ENCODE measurements around the gene LEFTY2.
A peak's percentile ranks its signal among the peaks of the same experiment; 100 is the strongest.
"Not testable (repeated sequence)": the region's sequence is repeated elsewhere in the genome, so short reads cannot be mapped to it uniquely, and the experiment has no call there.

Gene LEFTY2

GRCh38 chr1:225953315-225953714 lies 12.3 kb upstream of the LEFTY2 start:
- DNase-seq (ENCODE audit: low read depth) = no peak

- no peak for DNase-seq (ENCODE audit: low read depth)
Observed at GRCh38 chr1:225950905-225951497, 10.0 kb upstream of the LEFTY2 start.

GRCh38 chr1:225949041-225949440 lies 8.0 kb upstream of the LEFTY2 start:
- DNase-seq (ENCODE audit: low read depth) = no peak

- no peak for DNase-seq (ENCODE audit: low read depth)
Observed at GRCh38 chr1:225946803-225947202, 5.8 kb upstream of the LEFTY2 start.

GRCh38 chr1:225946082-225946620 lies 5.1 kb upstream of the LEFTY2 start:
- DNase-seq (ENCODE audit: low read depth) = no peak

GRCh38 chr1:225945564-225945963 lies 4.5 kb upstream of the LEFTY2 start:
- no peak for DNase-seq (ENCODE audit: low read depth)

- no peak for DNase-seq (ENCODE audit: low read depth)
Observed at GRCh38 chr1:225944951-225945350, 3.9 kb upstream of the LEFTY2 start.

- DNase-seq (ENCODE audit: low read depth) = no peak
Observed at GRCh38 chr1:225944387-225944786, 3.4 kb upstream of the LEFTY2 start.

DNA sequence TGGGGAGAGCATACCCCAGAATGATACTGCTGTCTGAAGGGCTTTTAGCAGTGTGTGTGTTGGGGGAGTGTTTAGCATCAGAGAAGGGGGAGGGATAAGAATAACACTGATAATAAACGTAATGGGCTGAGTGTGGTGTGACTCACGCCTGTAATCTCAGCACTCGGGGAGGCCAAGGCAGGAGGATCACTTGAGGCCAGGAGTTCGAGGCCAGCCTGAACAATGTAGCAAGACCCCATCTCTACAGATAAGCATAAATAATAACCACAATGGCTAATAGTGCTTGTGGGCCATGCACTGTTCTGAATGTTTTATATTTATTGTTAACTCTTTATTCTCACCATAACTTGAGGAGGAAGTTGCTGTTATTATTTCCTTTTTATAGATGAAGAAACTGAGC lies 2.6 kb upstream of the LEFTY2 start:
- DNase-seq (ENCODE audit: low read depth) = no peak

- DNase-seq (ENCODE audit: low read depth) = no peak
Observed at GRCh38 chr1:225942574-225942973, 1.6 kb upstream of the LEFTY2 start.

DNA sequence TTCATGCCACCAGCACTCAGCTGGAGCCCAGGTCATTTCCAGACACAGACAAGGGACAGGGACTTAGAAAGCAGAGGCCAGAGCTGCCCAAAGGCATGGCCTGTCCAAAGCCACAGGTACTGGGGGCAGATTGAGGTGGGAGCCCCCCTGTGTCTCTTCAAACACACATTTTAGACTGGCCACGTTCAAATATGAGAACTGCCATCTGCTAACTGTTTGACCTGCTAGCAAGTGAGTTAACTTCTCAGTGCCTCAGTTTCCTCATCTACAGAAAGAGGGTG lies 862 bp upstream of the LEFTY2 start:
- DNase-seq (ENCODE audit: low read depth) = no peak

DNA sequence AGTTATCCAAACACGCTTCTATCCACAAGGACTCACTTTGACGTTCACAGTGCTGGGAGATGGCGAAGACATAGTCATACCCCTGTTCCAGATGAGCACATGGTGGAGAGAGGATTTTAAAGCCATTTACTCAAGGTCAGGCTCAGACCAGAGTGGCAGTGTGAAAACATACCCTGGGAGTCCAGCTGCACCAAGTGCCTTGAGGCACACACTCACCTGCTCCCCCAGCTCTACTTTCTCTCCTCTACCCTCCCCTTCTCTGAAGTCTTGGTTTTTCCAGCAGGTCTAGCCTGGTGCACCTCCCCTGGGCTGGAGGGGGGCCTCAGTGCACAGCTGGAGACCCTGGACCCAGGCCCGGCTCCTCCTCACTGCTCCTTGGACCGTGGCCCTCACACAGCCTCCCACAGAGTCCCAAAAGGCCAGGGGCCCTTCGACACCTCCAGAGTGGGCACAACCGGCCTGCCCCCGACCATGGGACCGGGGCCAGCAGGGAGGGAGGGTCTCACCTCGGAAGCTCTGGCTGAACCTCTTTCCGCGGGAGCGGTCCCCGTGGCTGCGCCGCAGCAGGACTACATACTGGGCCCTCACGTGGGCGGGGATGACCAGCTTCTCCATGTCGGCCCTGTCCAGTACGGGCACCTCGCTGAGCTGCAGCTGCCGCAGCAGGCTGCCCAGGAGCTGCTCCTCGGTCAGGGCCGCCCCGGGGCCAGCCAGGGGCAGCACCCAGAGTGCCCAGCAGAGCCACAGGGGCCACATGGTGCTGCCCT lies 452 bp downstream of the LEFTY2 start:
- DNase-seq (ENCODE audit: low read depth) = no peak

DNA sequence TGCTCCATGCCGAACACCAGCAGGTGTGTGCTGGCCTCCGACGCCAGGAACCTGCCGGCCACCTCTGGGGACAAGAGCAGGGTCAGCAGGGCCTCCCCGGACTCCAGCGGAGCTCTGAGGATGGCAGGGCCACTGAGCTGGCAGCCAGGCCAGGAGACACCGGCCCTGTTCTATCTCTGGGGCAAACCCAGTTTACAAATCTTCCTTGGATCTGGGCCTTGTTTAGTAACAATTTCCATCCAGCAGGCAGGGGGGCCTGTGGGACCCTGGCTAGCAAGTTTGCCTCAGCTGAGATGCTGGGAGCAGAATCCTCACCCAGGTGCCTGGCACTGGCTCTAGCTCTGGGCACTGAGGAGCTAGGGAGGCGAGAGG lies 1.1 kb downstream of the LEFTY2 start:
- DNase-seq (ENCODE audit: low read depth) = not testable (repeated sequence)

DNA sequence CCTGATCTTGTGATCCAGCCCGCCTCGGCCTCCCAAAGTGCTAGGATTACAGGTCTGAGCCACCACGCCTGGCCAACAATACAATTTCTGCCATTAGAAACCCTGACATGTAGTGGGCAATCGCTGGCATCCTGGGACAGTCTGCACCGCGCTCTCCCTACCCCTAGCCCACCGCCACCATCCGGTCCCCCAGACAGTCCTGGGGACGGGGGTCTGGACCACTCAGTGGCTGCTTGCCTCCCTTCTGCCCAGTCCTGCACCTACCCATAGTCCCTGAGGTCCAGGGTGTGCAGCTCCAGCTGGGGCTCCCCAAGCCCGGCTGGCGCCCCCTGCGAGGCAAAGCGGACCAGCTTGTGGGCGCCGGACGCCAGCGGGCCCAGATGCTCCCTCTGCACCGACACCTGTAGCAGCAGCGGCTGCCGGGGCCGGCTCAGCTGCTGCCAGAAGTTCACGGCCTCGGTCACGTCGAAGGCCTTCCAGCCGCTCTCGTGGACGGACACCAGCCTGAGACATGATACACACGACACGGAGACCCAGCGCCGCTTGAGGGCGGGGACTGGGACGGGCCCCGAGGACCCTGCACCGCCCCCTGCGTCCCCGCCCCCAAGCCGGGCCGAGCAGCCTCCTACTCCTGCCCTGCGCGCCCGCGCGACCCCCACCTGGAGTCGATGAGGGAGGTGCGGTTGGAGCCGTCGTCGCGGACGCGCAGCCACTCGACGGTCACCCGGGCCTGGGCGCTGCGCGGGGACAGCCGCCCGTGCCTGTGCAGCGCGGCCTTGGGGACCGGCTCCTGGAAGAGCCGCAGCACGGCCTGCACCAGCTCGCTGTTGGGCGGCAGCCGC lies 1.7 kb downstream of the LEFTY2 start:
- DNase-seq (ENCODE audit: low read depth) = not testable (repeated sequence)

- DNase-seq (ENCODE audit: low read depth) = no peak
Observed at GRCh38 chr1:225937048-225937968, 3.7 kb downstream of the LEFTY2 start.

DNA sequence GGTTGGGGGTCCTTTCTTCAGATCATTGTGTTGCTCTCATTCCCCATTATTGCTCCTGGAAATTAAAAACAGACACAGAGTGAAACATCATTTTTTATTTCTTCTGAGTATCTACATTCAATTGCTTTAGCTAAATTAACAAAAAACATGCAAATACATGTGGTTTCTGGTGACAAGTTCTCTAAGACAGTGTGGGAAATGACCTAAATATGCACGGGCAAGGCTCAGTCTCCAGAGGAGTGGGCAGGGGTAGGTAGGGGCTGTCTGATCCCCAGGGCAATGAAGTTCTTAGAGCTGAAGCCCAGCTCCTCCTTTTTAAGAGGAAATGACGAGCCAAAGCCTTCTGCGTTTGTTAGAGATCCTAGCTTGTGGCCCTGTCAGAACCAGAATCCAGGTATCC lies 4.5 kb downstream of the LEFTY2 start:
- DNase-seq (ENCODE audit: low read depth) = no peak

GRCh38 chr1:225936086-225936485 lies 4.9 kb downstream of the LEFTY2 start:
- not testable (repeated sequence) for DNase-seq (ENCODE audit: low read depth)

GRCh38 chr1:225934711-225935110 lies 6.3 kb downstream of the LEFTY2 start:
- no peak for DNase-seq (ENCODE audit: low read depth)

- DNase-seq (ENCODE audit: low read depth) = peak; percentile 30
Observed at GRCh38 chr1:225933072-225933471, 7.9 kb downstream of the LEFTY2 start.

DNA sequence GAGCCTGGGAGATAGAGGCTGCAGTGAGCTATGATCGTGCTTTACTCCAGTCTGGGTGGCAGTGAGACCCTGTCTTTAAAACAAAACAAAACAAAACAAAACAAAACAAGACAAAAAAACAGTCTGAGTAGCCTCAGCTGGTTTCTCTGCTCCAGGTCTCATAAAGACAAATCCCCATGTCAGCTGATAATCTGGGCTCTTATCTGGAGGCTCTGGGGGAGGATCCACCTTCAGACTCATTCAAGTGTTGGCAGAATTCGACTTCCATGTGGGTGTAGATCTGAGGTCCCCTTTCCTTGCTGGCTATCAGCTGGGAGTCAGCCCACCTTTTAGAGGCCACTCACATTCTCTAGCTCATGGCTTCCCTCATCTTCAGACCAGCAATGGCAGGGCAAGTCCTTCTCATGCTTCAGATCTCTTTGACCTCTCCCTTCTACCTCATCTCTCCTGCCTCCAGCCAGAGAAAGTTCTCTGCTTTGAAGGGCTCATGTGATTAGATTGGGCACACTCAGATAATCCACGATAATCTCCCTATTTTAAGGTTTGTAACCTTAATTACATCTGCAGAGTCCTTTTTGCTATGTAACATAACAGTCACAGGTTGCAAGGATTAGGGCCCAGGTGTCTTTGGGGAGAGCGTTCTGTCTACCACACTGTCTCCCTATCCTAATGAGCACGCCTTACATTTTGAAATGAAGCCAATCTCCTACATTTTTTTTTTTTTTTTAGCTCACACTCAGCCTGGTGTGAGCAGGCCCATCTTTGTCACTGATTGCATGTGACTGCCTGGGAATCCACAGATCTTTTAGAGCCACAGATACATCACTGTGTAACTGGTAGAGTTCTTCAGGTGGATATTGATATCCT lies 9.5 kb downstream of the LEFTY2 start:
- no peak for DNase-seq (ENCODE audit: low read depth)

GRCh38 chr1:225930566-225930965 lies 10.5 kb downstream of the LEFTY2 start:
- no peak for DNase-seq (ENCODE audit: low read depth)
